GM18873 (cell line): Measurements from ENCODE around the gene ETV3.

ENCODE experiments used
- ATAC-seq: cut with Tn5 transposase; IDR thresholded peaks from one replicate; pipeline ENCODE4 v1.9.1; 2021; ENCODE audit warnings: mild to moderate bottlenecking, moderate library complexity, moderate number of reproducible peaks; ENCODE audit not compliant: unreplicated experiment, low FRiP score

ETV3 gene

GRCh38 chr1:157097692-157098091 is 40.5 kb downstream of the ETV3 start:
- ATAC-seq: no peak

- ATAC-seq: no peak
Measured at GRCh38 chr1:157096881-157097280, 41.3 kb downstream of the ETV3 start.

DNA sequence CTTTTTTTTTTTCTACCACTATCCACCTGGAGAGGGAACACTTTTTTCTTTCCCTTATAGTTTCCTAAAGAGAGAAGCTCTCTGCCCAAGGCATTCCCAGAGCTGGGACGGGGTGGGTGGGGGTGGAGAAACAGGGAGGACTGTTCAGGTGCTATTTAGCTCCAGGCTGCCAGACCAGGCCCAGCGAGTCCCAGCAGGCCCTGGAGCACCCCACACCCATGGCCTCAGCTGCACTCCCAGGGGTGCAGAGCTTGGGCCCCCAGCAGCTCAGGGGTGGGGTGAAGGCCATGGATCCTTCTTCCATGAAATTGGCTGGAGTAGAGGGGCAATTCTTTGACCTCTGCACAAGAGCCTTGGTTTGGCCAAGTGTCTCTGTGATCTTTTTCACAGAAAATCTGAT is 42.6 kb downstream of the ETV3 start:
- ATAC-seq: no peak

GRCh38 chr1:157095091-157095490 is 43.1 kb downstream of the ETV3 start:
- ATAC-seq: no peak

GRCh38 chr1:157092831-157093230 is 45.4 kb downstream of the ETV3 start:
- no peak for ATAC-seq

GRCh38 chr1:157091668-157092273 is 46.4 kb downstream of the ETV3 start:
- ATAC-seq: no peak

DNA sequence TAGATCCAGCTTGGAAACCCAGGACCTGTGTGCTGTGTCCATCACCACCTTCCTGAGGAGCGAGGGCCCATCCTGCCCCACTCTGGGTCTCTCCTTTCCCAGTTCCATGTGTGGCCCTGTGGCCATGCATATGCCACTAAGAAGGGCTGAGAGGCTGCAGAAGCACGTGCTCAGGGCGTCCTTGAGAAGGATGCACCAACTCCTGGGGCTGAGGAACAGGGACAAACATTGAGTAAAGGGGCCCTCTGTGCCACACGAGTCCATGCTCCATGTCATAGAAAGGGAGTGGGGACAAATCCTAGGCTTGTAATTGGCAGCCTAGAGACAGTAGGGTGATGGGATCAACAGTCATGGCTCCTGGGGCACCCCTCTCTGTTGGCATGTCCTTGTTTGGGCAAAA is 47.0 kb downstream of the ETV3 start:
- ATAC-seq: no peak

GRCh38 chr1:157090771-157091170 is 47.4 kb downstream of the ETV3 start:
- no peak for ATAC-seq

DNA sequence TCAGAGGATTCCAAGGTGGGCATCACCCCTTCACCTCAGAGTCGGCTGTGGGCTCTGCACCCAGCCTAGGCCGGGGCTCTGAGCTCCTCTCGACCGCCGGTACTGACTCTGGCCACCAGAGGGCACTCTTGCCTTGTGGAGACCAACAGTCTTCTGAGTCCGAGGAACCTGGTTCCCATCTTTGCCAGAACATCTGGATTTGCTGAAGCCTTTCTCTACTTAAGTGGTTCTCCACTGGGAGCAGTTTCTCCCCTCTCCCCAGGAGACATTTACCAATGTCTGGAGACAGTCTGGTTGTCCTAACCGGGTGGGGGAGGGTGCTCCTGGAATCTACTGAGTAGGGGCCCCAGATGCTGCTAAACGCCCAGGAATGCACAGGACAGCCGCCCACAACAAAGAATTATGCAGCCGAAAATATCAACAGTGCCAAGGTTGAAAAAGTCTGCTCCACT is 48.0 kb downstream of the ETV3 start:
- ATAC-seq: no peak

GRCh38 chr1:157089789-157090188 is 48.4 kb downstream of the ETV3 start:
- no peak for ATAC-seq

- no peak for ATAC-seq
Measured at GRCh38 chr1:157088607-157089006, 49.6 kb downstream of the ETV3 start.

GRCh38 chr1:157087030-157087429 is 51.2 kb downstream of the ETV3 start:
- no peak for ATAC-seq

DNA sequence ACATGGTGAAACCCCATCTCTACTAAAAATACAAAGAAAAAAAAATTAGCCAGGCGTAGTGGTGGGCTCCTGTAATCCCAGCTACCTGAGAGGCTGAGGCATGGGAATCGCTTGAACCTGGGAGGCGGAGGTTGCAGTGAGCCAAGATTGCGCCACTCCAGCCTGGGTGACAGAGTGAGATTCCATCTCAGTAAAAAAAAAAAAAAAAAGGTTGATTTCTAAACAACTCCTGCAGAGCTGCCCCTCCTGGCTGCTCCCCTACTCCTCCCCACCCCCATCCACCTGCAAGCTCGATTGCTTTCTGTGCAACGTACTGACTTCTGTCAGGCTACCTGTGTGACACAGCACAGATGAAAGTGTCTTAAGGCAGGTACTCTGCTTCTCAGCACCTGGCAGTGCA is 51.9 kb downstream of the ETV3 start:
- no peak for ATAC-seq

DNA sequence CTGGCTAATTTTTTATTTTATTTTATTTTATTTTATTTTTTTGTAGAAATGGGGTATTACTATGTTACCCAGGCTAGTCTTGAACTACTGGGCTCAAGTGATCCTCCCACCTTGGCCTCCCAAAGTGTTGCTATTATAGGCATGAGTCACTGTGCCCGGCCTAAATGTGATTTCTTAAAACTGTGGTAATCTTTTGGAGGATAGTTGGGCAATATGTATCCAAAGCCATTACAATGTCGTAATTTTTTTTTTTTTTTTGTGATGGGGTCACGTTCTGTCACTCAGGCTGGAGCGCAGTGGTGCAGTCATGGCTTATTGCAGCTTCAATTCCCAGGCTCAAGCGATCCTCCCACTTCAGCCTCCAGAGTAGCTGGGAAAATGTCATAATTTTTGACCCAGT is 52.8 kb downstream of the ETV3 start:
- ATAC-seq: no peak

DNA sequence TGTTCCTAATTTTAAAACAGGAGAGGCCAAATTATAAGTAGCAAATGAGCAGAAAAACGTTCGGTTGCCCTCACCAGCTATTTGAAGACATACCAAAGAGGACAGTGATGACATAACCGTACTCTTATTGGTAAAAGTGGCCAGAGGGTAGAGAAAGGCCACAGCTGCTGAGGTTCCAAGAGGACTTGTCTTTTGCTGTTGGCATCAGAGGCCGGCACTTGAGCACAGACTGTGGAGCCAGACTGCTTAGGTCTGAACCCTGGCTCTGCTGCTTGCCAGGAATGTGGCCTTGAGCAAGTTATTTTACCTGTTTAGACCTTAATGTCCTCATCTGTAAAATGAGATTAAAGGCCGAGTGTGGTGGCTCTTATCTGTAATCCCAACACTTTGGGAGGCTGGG is 53.5 kb downstream of the ETV3 start:
- no peak for ATAC-seq

GRCh38 chr1:157081707-157082106 is 56.5 kb downstream of the ETV3 start:
- ATAC-seq: no peak

- ATAC-seq: no peak
Measured at GRCh38 chr1:157080714-157081113, 57.5 kb downstream of the ETV3 start.

- no peak for ATAC-seq
Measured at GRCh38 chr1:157077394-157077793, 60.8 kb downstream of the ETV3 start.

DNA sequence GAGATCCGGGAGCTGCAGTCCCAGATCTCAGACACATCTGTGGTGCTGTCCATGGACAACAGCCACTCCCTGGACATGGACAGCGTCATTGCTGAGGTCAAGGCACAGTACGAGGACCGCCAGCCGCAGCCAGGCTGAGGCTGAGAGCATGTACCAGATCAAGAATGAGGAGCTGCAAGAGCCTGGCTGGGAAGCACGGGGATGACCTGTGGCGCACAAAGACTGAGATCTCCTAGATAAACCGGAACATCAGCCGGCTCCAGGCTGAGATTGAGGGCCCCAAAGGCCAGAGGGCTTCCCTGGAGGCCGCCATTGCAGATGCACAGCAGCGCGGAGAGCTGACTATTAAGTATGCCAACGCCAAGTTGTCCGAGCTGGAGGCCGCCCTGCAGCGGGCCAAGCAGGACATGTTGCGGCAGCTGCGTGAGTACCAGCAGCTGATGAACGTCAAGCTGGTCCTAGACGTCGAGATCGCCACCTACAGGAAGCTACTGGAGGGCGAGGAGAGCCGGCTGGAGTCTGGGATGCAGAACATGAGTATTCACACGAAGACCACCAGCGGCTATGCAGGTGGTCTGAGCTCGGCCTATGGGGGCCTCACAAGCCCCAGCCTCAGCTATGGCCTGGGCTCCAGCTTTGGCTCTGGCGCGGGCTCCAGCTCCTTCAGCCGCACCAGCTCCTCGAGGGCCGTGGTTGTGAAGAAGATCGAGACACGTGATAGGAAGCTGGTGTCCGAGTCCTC is 64.1 kb downstream of the ETV3 start:
- ATAC-seq: no peak
